Breast epithelium (tissue), 3 donors: ENCODE measurements around the gene TRIM37.

Experiments used
- CTCF ChIP-seq, 3 donors: fragments of 450-650 bp; IDR thresholded peaks; one replicate each; pipeline ENCODE4 v1.5.1; 2016 to 2017; ENCODE audit warnings: antibody characterized with exemption in 3 of 3, mild to moderate bottlenecking in 3 of 3, moderate library complexity in 3 of 3
- POLR2A ChIP-seq: fragments of 450-650 bp; IDR thresholded peaks from one replicate; pipeline ENCODE4 v1.6.1; 2016; ENCODE audit warnings: antibody characterized with exemption, mild to moderate bottlenecking, moderate library complexity

GRCh38 chr17:59129814-59130213 lies 23.1 kb upstream of the TRIM37 start:
- TF ChIP-seq CTCF (IDR thresholded peaks at IDR 0.05) (no peak), POLR2A (no peak)
